Measurements from ENCODE around the gene ATP7A. TPM values are rescaled to one million over a fixed set of nuclear protein-coding genes. Genes with fewer than 3 reads are reported as not detected.
"Not testable (repeated sequence)": the region's sequence is repeated elsewhere in the genome, so short reads cannot be mapped to it uniquely, and the experiment has no call there.

Gene ATP7A
- polyA plus RNA-seq (4.9 and 6.2 TPM in 2 replicates), polyA minus RNA-seq (23.6 and 27.3 TPM in 2 replicates)

GRCh38 chrX:77910108-77910840, at the start of gene ATP7A:
Gene ATP7A (plus strand): TSS chrX:77910693. CDS start chrX:77971642, 60,949 bp downstream.
- peak within 1 kb of the TSS; percentile 21 for H2AFZ ChIP-seq (ENCODE audit: low read depth, low read length)
- no peaks in the 10 kb centered on the region for H3F3A ChIP-seq (ENCODE audit: insufficient read depth, low read length, poor library complexity, severe bottlenecking)
- peak within 1 kb of the TSS; percentile 68 for H3K9ac ChIP-seq (ENCODE audit: low read length)
- H3K36me3 ChIP-seq (ENCODE audit: insufficient read depth, low read length) = no peaks in the 10 kb centered on the region
- peak within 1 kb of the TSS; percentile 73 for H3K4me3 ChIP-seq (ENCODE audit: low read length)
- no peaks in the 10 kb centered on the region for H3K9me2 ChIP-seq (ENCODE audit: insufficient read depth, low read length)
- peak; percentile 53 for TF ChIP-seq RAD21 (conservative IDR thresholded peaks at IDR 0.05)
- TF ChIP-seq POLR2AphosphoS5 (IDR thresholded peaks at IDR 0.05) = peak; percentile 70
- no peak for TF ChIP-seq SMC3 (conservative IDR thresholded peaks at IDR 0.05; ENCODE audit: poor library complexity)
- TF ChIP-seq CTCF (IDR thresholded peaks at IDR 0.05; ENCODE audit: poor library complexity, severe bottlenecking) = peak; percentile 67
- TF ChIP-seq EP300 (conservative IDR thresholded peaks at IDR 0.05; ENCODE audit: poor library complexity, severe bottlenecking) = no peak
- TF ChIP-seq TAF1 (IDR thresholded peaks at IDR 0.05; ENCODE audit: low read depth) = peak; percentile 48
- peak; percentile 50 for TF ChIP-seq MXI1 (conservative IDR thresholded peaks at IDR 0.05; ENCODE audit: poor library complexity, severe bottlenecking)
- TF ChIP-seq EZH2 (IDR thresholded peaks at IDR 0.05; ENCODE audit: borderline replicate concordance, insufficient read depth, low read length, poor library complexity, severe bottlenecking) = no peak
- no peak for TF ChIP-seq REST (IDR thresholded peaks at IDR 0.05; ENCODE audit: borderline replicate concordance)
- H4K20me1 ChIP-seq (ENCODE audit: insufficient read depth) = no peaks in the 10 kb centered on the region
- H3K9me3 ChIP-seq (ENCODE audit: low read length) = no peaks in the 10 kb centered on the region
- peak within 1 kb of the TSS; percentile 82 for H3K27ac ChIP-seq (ENCODE audit: low read length)
- H3K79me2 ChIP-seq (replicated peaks; ENCODE audit: insufficient read depth, low read length) = peaks cover 16% of the 10 kb centered on the region
- H3K27me3 ChIP-seq (ENCODE audit: insufficient read depth, low read depth, low read length) = no peaks in the 10 kb centered on the region
- peak within 1 kb of the TSS; percentile 76 for H3K4me2 ChIP-seq (ENCODE audit: low read length)

GRCh38 chrX:77875372-77875771, 35.1 kb upstream of the ATP7A start:
- no peak overlapping the region for H2AFZ ChIP-seq (ENCODE audit: low read depth, low read length)
- no peaks in the 10 kb centered on the region for H3K79me2 ChIP-seq (replicated peaks; ENCODE audit: insufficient read depth, low read length)

GRCh38 chrX:77881418-77881817, 29.1 kb upstream of the ATP7A start:
- H4K20me1 ChIP-seq (ENCODE audit: insufficient read depth); H3K27me3 ChIP-seq (ENCODE audit: insufficient read depth, low read depth, low read length); H3K9me3 ChIP-seq (ENCODE audit: low read length); H3K9me2 ChIP-seq (ENCODE audit: insufficient read depth, low read length); H3K4me3 ChIP-seq (ENCODE audit: low read length); H3K9ac ChIP-seq (ENCODE audit: low read length); H3K27ac ChIP-seq (ENCODE audit: low read length); H3K36me3 ChIP-seq (ENCODE audit: insufficient read depth, low read length); H3F3A ChIP-seq (ENCODE audit: insufficient read depth, low read length, poor library complexity, severe bottlenecking); H2AFZ ChIP-seq (ENCODE audit: low read depth, low read length); H3K4me2 ChIP-seq (ENCODE audit: low read length); H3K79me2 ChIP-seq (replicated peaks; ENCODE audit: insufficient read depth, low read length): not testable (repeated sequence)

More at GRCh38 chrX:77875372-77875771, 35.1 kb upstream of the ATP7A start:
- no peak overlapping the region for H3K4me3 ChIP-seq (ENCODE audit: low read length)
- H4K20me1 ChIP-seq (ENCODE audit: insufficient read depth) = no peaks in the 10 kb centered on the region
- H3K9ac ChIP-seq (ENCODE audit: low read length) = no peak overlapping the region
- H3K9me2 ChIP-seq (ENCODE audit: insufficient read depth, low read length) = no peaks in the 10 kb centered on the region
- no peak overlapping the region for H3K4me2 ChIP-seq (ENCODE audit: low read length)
- no peak for TF ChIP-seq RAD21 (conservative IDR thresholded peaks at IDR 0.05)
- H3K9me3 ChIP-seq (ENCODE audit: low read length) = no peaks in the 10 kb centered on the region
- H3K36me3 ChIP-seq (ENCODE audit: insufficient read depth, low read length) = no peaks in the 10 kb centered on the region
- H3K27ac ChIP-seq (ENCODE audit: low read length) = no peak overlapping the region
- H3F3A ChIP-seq (ENCODE audit: insufficient read depth, low read length, poor library complexity, severe bottlenecking) = no peaks in the 10 kb centered on the region
- H3K27me3 ChIP-seq (ENCODE audit: insufficient read depth, low read depth, low read length) = no peaks in the 10 kb centered on the region

Data from neural cell (in vitro differentiated cells).